ENCODE measurements around the gene NBEAL2.

Gene NBEAL2

GRCh38 chr3:46972396-46972795 lies 7.1 kb upstream of the NBEAL2 start:
- peaks cover 42% of the 10 kb centered on the region for H3K4me1 ChIP-seq (ENCODE audit: control insufficient read depth, insufficient read depth, low read length, poor library complexity, severe bottlenecking)
- no peak overlapping the region for H3K4me3 ChIP-seq (ENCODE audit: insufficient read depth, low read depth, low read length, poor library complexity, severe bottlenecking)
- no peaks in the 10 kb centered on the region for H3K9me3 ChIP-seq (ENCODE audit: control insufficient read depth, low read length)
- H3K36me3 ChIP-seq (ENCODE audit: control insufficient read depth, insufficient read depth, low read length): peaks cover 10% of the 10 kb centered on the region
- no peak overlapping the region for H3K27ac ChIP-seq (ENCODE audit: insufficient read depth, low read length, poor library complexity, severe bottlenecking)
- no peak for DNase-seq
- no peaks in the 10 kb centered on the region for H3K27me3 ChIP-seq (replicated peaks; ENCODE audit: control insufficient read depth, insufficient read depth, low read length, poor library complexity, severe bottlenecking)

GRCh38 chr3:46974421-46975171 lies 4.9 kb upstream of the NBEAL2 start:
- DNase-seq: no peak
- Histone ChIP-seq H3K4me1 (ENCODE audit: control insufficient read depth, insufficient read depth, low read length, poor library complexity, severe bottlenecking) (peaks cover 43% of the 10 kb centered on the region), H3K36me3 (ENCODE audit: control insufficient read depth, insufficient read depth, low read length) (no peaks in the 10 kb centered on the region), H3K4me3 (ENCODE audit: insufficient read depth, low read depth, low read length, poor library complexity, severe bottlenecking) (no peak overlapping the region), H3K27me3 (replicated peaks; ENCODE audit: control insufficient read depth, insufficient read depth, low read length, poor library complexity, severe bottlenecking) (no peaks in the 10 kb centered on the region), H3K9me3 (ENCODE audit: control insufficient read depth, low read length) (no peaks in the 10 kb centered on the region), H3K27ac (ENCODE audit: insufficient read depth, low read length, poor library complexity, severe bottlenecking) (no peak overlapping the region)

- Histone ChIP-seq H3K36me3 (ENCODE audit: control insufficient read depth, insufficient read depth, low read length) (no peaks in the 10 kb centered on the region), H3K27me3 (replicated peaks; ENCODE audit: control insufficient read depth, insufficient read depth, low read length, poor library complexity, severe bottlenecking) (no peaks in the 10 kb centered on the region), H3K4me1 (ENCODE audit: control insufficient read depth, insufficient read depth, low read length, poor library complexity, severe bottlenecking) (peaks cover 44% of the 10 kb centered on the region), H3K9me3 (ENCODE audit: control insufficient read depth, low read length) (no peaks in the 10 kb centered on the region), H3K4me3 (ENCODE audit: insufficient read depth, low read depth, low read length, poor library complexity, severe bottlenecking) (peak within 1 kb of the TSS; percentile 81), H3K27ac (ENCODE audit: insufficient read depth, low read length, poor library complexity, severe bottlenecking) (peak within 1 kb of the TSS; percentile 92)
- peak; percentile 91 to 96 (median 94) for DNase-seq
Measured at GRCh38 chr3:46976326-46977190, 2.9 kb upstream of the NBEAL2 start, which contains the start of gene CCDC12. CCDC12 (minus strand) TSS chr3:46976745; CDS start chr3:46976732, 13 bp downstream.

DNA sequence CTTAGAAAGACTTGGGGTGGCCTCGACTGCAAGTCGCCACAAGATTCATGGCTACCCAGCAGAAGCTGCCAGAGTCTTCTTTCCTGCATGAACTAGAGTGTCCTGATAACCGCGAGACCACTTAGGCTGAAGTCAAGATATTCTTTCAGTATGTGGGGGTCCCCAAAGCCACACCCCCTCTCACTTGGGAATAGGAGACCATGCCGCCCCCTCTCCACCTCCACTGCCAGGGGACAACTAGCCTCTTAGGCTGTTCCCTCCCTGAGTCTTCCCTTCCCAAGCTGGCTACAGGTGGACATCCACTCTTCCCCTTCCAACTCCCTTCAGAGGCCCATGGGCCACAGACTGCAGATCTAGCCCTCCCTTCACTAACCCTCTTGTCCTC lies 1.7 kb upstream of the NBEAL2 start:
- peak overlapping the region; percentile 89 for H3K27ac ChIP-seq (ENCODE audit: insufficient read depth, low read length, poor library complexity, severe bottlenecking)
- peaks cover 47% of the 10 kb centered on the region for H3K4me1 ChIP-seq (ENCODE audit: control insufficient read depth, insufficient read depth, low read length, poor library complexity, severe bottlenecking)
- DNase-seq: no peak
- H3K27me3 ChIP-seq (replicated peaks; ENCODE audit: control insufficient read depth, insufficient read depth, low read length, poor library complexity, severe bottlenecking): no peaks in the 10 kb centered on the region
- no peak overlapping the region for H3K4me3 ChIP-seq (ENCODE audit: insufficient read depth, low read depth, low read length, poor library complexity, severe bottlenecking)
- H3K36me3 ChIP-seq (ENCODE audit: control insufficient read depth, insufficient read depth, low read length): no peaks in the 10 kb centered on the region
- no peaks in the 10 kb centered on the region for H3K9me3 ChIP-seq (ENCODE audit: control insufficient read depth, low read length)

GRCh38 chr3:46978381-46978780 lies 1.1 kb upstream of the NBEAL2 start:
- no peaks in the 10 kb centered on the region for H3K36me3 ChIP-seq (ENCODE audit: control insufficient read depth, insufficient read depth, low read length)
- DNase-seq: no peak
- no peak overlapping the region for H3K4me3 ChIP-seq (ENCODE audit: insufficient read depth, low read depth, low read length, poor library complexity, severe bottlenecking)
- peak overlapping the region; percentile 89 for H3K27ac ChIP-seq (ENCODE audit: insufficient read depth, low read length, poor library complexity, severe bottlenecking)
- H3K9me3 ChIP-seq (ENCODE audit: control insufficient read depth, low read length): no peaks in the 10 kb centered on the region
- H3K27me3 ChIP-seq (replicated peaks; ENCODE audit: control insufficient read depth, insufficient read depth, low read length, poor library complexity, severe bottlenecking): no peaks in the 10 kb centered on the region
- H3K4me1 ChIP-seq (ENCODE audit: control insufficient read depth, insufficient read depth, low read length, poor library complexity, severe bottlenecking): peaks cover 51% of the 10 kb centered on the region

DNA sequence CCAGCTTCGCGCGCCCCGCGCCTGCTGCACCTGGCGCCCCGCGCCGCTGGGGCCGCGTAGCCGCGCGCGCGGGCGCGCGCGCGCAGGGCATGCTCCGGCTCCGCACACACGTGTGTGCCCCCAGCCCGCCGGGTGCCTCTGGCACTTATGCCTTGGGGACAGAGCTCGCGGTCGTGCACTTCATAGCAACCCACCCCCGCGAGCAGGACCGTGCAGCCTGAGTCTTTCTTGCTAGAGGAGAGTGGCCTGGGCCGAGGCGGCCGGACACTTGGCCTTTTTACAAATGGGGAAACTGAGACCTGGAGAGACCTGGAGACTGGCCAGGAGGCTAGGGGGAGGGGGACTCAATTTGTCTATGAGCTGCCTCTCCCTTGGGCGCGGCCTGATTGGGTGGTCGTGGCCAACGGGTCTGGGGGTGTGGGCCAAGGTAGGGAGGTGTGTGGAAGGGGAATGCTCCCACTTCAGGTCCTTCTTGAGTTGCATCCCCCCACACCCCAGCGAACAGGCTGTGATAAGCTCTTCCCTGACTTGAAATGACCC lies 562 bp downstream of the NBEAL2 start:
- Histone ChIP-seq H3K36me3 (ENCODE audit: control insufficient read depth, insufficient read depth, low read length) (no peaks in the 10 kb centered on the region), H3K4me3 (ENCODE audit: insufficient read depth, low read depth, low read length, poor library complexity, severe bottlenecking) (peak overlapping the region; percentile 86), H3K4me1 (ENCODE audit: control insufficient read depth, insufficient read depth, low read length, poor library complexity, severe bottlenecking) (peaks cover 53% of the 10 kb centered on the region), H3K27me3 (replicated peaks; ENCODE audit: control insufficient read depth, insufficient read depth, low read length, poor library complexity, severe bottlenecking) (no peaks in the 10 kb centered on the region), H3K9me3 (ENCODE audit: control insufficient read depth, low read length) (no peaks in the 10 kb centered on the region), H3K27ac (ENCODE audit: insufficient read depth, low read length, poor library complexity, severe bottlenecking) (peak overlapping the region; percentile 89)
- DNase-seq: no peak

DNA sequence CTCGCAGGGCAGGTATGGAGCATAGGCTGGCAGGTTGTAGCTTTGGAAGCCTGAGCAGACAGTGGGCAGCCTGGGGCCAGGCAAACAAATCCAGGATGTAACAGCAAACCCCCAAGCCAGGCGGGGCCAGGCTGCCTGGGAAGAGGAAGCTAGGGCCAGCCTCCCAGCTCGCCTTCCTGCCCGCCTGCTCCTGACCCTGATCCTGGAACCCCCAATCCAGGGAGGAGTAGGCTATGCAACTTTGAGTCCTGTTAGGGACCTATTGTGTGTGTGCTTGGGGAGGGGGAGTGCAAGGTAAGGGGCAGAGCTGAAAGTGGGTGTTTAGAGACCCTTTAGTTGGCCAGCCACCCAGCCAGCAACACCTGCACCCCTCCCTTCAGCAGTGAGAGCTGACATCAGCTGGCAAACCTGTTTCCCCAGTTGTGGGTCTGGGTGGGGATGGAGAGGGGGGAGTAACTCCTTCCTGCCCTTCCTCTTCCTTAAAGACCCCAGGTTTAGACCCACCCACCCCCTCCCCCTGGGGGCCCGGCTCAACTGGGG lies 2.5 kb downstream of the NBEAL2 start:
- peaks cover 66% of the 10 kb centered on the region for H3K4me1 ChIP-seq (ENCODE audit: control insufficient read depth, insufficient read depth, low read length, poor library complexity, severe bottlenecking)
- H3K27ac ChIP-seq (ENCODE audit: insufficient read depth, low read length, poor library complexity, severe bottlenecking): peak overlapping the region; percentile 28
- no peaks in the 10 kb centered on the region for H3K27me3 ChIP-seq (replicated peaks; ENCODE audit: control insufficient read depth, insufficient read depth, low read length, poor library complexity, severe bottlenecking)
- H3K36me3 ChIP-seq (ENCODE audit: control insufficient read depth, insufficient read depth, low read length): no peaks in the 10 kb centered on the region
- no peak for DNase-seq
- H3K4me3 ChIP-seq (ENCODE audit: insufficient read depth, low read depth, low read length, poor library complexity, severe bottlenecking): peak overlapping the region; percentile 40
- no peaks in the 10 kb centered on the region for H3K9me3 ChIP-seq (ENCODE audit: control insufficient read depth, low read length)

- no peak overlapping the region for H3K4me3 ChIP-seq (ENCODE audit: insufficient read depth, low read depth, low read length, poor library complexity, severe bottlenecking)
Measured at GRCh38 chr3:46982546-46982945, 3.1 kb downstream of the NBEAL2 start.

GRCh38 chr3:46984591-46985459 lies 5.4 kb downstream of the NBEAL2 start:
- H3K4me1 ChIP-seq (ENCODE audit: control insufficient read depth, insufficient read depth, low read length, poor library complexity, severe bottlenecking): peaks cover 85% of the 10 kb centered on the region
- no peaks in the 10 kb centered on the region for H3K27me3 ChIP-seq (replicated peaks; ENCODE audit: control insufficient read depth, insufficient read depth, low read length, poor library complexity, severe bottlenecking)
- no peak for DNase-seq
- no peaks in the 10 kb centered on the region for H3K9me3 ChIP-seq (ENCODE audit: control insufficient read depth, low read length)
- no peak overlapping the region for H3K4me3 ChIP-seq (ENCODE audit: insufficient read depth, low read depth, low read length, poor library complexity, severe bottlenecking)
- no peaks in the 10 kb centered on the region for H3K36me3 ChIP-seq (ENCODE audit: control insufficient read depth, insufficient read depth, low read length)
- no peak overlapping the region for H3K27ac ChIP-seq (ENCODE audit: insufficient read depth, low read length, poor library complexity, severe bottlenecking)

More at GRCh38 chr3:46982546-46982945, 3.1 kb downstream of the NBEAL2 start:
- H3K27me3 ChIP-seq (replicated peaks; ENCODE audit: control insufficient read depth, insufficient read depth, low read length, poor library complexity, severe bottlenecking): no peaks in the 10 kb centered on the region
- DNase-seq: no peak
- peaks cover 72% of the 10 kb centered on the region for H3K4me1 ChIP-seq (ENCODE audit: control insufficient read depth, insufficient read depth, low read length, poor library complexity, severe bottlenecking)
- peak overlapping the region; percentile 16 for H3K27ac ChIP-seq (ENCODE audit: insufficient read depth, low read length, poor library complexity, severe bottlenecking)
- no peaks in the 10 kb centered on the region for H3K9me3 ChIP-seq (ENCODE audit: control insufficient read depth, low read length)
- no peaks in the 10 kb centered on the region for H3K36me3 ChIP-seq (ENCODE audit: control insufficient read depth, insufficient read depth, low read length)

All from effector memory CD4-positive, alpha-beta T cell (primary cell).